GM23248 (cell line): ENCODE data around the gene RAB3IP. TPM values are rescaled to one million over a fixed set of nuclear protein-coding genes. Genes with fewer than 3 reads are reported as not detected.
A peak's percentile ranks its signal among the peaks of the same experiment; 100 is the strongest.

Experiments
- DNase-seq: peaks from one replicate; pipeline ENCODE4 v3.0.0-alpha.2; 2015
- H2AFZ ChIP-seq: fragments of 200-600 bp; sonication (generic); 2 replicates; pipeline ENCODE4 v1.6.1; 2016; ENCODE audit warnings: antibody characterized with exemption
- H3F3A ChIP-seq: fragments of 200-600 bp; sonication (generic); 2 replicates; pipeline ENCODE4 v1.6.1; 2016; ENCODE audit warnings: mild to moderate bottlenecking, antibody characterized with exemption, mixed run types; ENCODE audit not compliant: insufficient read depth
- H3K27ac ChIP-seq: fragments of 200-600 bp; sonication (generic); 2 replicates; pipeline ENCODE4 v1.5.1; 2016; ENCODE audit warnings: mild to moderate bottlenecking
- H3K27me3 ChIP-seq: fragments of 200-600 bp; sonication (generic); replicated peaks from 2 replicates; pipeline ENCODE4 v1.6.1; 2016; ENCODE audit warnings: mild to moderate bottlenecking; ENCODE audit not compliant: insufficient read depth
- H3K36me3 ChIP-seq: fragments of 200-600 bp; sonication (generic); 2 replicates; pipeline ENCODE4 v1.6.1; 2016; ENCODE audit warnings: low read depth, mild to moderate bottlenecking
- H3K4me1 ChIP-seq: fragments of 200-600 bp; sonication (generic); 2 replicates; pipeline ENCODE4 v1.6.1; 2016; ENCODE audit warnings: mild to moderate bottlenecking; ENCODE audit not compliant: insufficient read depth
- H3K4me2 ChIP-seq: fragments of 200-600 bp; sonication (generic); one replicate; pipeline ENCODE4 v1.6.1; 2016; ENCODE audit warnings: mild to moderate bottlenecking; ENCODE audit not compliant: unreplicated experiment
- H3K4me3 ChIP-seq: fragments of 200-600 bp; sonication (generic); 2 replicates; pipeline ENCODE4 v1.5.1; 2016; ENCODE audit warnings: mild to moderate bottlenecking
- H3K79me2 ChIP-seq: fragments of 200-600 bp; sonication (generic); 2 replicates; pipeline ENCODE4 v1.6.1; 2016; ENCODE audit warnings: mild to moderate bottlenecking; ENCODE audit not compliant: insufficient read depth
- H3K9ac ChIP-seq: fragments of 200-600 bp; sonication (generic); 2 replicates; pipeline ENCODE4 v1.6.1; 2016; ENCODE audit warnings: mild to moderate bottlenecking
- H3K9me2 ChIP-seq: fragments of 200-600 bp; sonication (generic); 2 replicates; pipeline ENCODE4 v1.6.1; 2016; ENCODE audit warnings: mixed run types, mild to moderate bottlenecking, moderate library complexity; ENCODE audit not compliant: insufficient read depth
- H3K9me3 ChIP-seq: fragments of 200-600 bp; sonication (generic); one replicate; pipeline ENCODE4 v1.6.1; 2017; ENCODE audit warnings: low read depth
- H4K20me1 ChIP-seq: fragments of 200-600 bp; sonication (generic); 2 replicates; pipeline ENCODE4 v1.6.0; 2016; ENCODE audit not compliant: insufficient read depth
- EZH2 ChIP-seq: fragments of 200-600 bp; sonication (generic); IDR thresholded peaks from 2 replicates; pipeline ENCODE4 v1.6.1; 2018; ENCODE audit warnings: antibody characterized with exemption, mild to moderate bottlenecking; ENCODE audit not compliant: insufficient read depth, poor library complexity, severe bottlenecking
- EZH2phosphoT487 ChIP-seq: fragments of 200-600 bp; sonication (generic); IDR thresholded peaks from 2 replicates; pipeline ENCODE4 v1.6.1; 2018; ENCODE audit warnings: antibody characterized with exemption, moderate library complexity, mild to moderate bottlenecking, low read depth; ENCODE audit not compliant: insufficient read depth
- WGBS, 2 experiments: methylation state at CpG; one replicate each; pipeline ENCODE4 v1.1.6; 2015 to 2017; ENCODE audit warnings: low lambda C conversion rate in 2 of 2, low coverage in 1 of 2; ENCODE audit errors: missing lambda C conversion rate in 2 of 2; 5-methylcytosine and 5-hydroxymethylcytosine counted together
- in situ Hi-C: fragments of 300-500 bp; cut with MboI; formaldehyde crosslinking; loops from 2 replicates; pipeline ENCODE4 v1.15.0; 2020
- polyA plus RNA-seq: library from polyadenylated mRNA; unstranded; fragments of >200 nt; fragmentation: Nextera tagmentation; extraction: Ambion mirVana; gene quantifications from 2 replicates; pipeline ENCODE4 v1.2.1, GENCODE V29; 2016
- total RNA-seq: library from RNA; depleted of rRNA; stranded (reverse); fragments of >200 nt; shearing (Covaris generic); gene quantifications from 2 replicates; pipeline ENCODE4 v1.2.3, GENCODE V29; 2014

RAB3IP gene
- total and polyA plus RNA-seq, 2 experiments from 2014 or later: 2.5 to 3.6 TPM

GRCh38 chr12:69821032-69821455 lies 82.4 kb downstream of the RAB3IP start:
- Histone ChIP-seq H3F3A (no peaks in the 10 kb centered on the region), H3K79me2 (no peaks in the 10 kb centered on the region), H2AFZ (no peak overlapping the region), H3K4me2 (no peak overlapping the region), H3K36me3 (no peaks in the 10 kb centered on the region), H3K27ac (no peak overlapping the region), H3K4me3 (no peak overlapping the region), H3K9ac (no peak overlapping the region), H4K20me1 (no peaks in the 10 kb centered on the region), H3K27me3 (no peaks in the 10 kb centered on the region), H3K9me2 (no peaks in the 10 kb centered on the region), H3K4me1 (no peaks in the 10 kb centered on the region; the same call in 1 of the 2 replicates), H3K9me3 (no peaks in the 10 kb centered on the region)
- 80 to 81% methylated on average over 6 of the region's 6 CpGs for WGBS, 2 experiments
- TF ChIP-seq EZH2phosphoT487 (no peak), EZH2 (no peak)
- DNase-seq: no peak
- in situ Hi-C loops: no loop called here

- Histone ChIP-seq H3K27ac (no peak overlapping the region), H3K79me2 (no peaks in the 10 kb centered on the region), H3K27me3 (no peaks in the 10 kb centered on the region), H3K4me3 (no peak overlapping the region), H3K9me2 (no peaks in the 10 kb centered on the region), H3K36me3 (no peaks in the 10 kb centered on the region), H3K9ac (no peak overlapping the region), H3K9me3 (no peaks in the 10 kb centered on the region), H2AFZ (no peak overlapping the region), H3K4me1 (no peaks in the 10 kb centered on the region; the same call in 1 of the 2 replicates), H3F3A (no peaks in the 10 kb centered on the region), H4K20me1 (no peaks in the 10 kb centered on the region), H3K4me2 (no peak overlapping the region)
- in situ Hi-C loops: no loop called here
- TF ChIP-seq EZH2phosphoT487 (no peak), EZH2 (no peak)
- 54 to 55% methylated on average over 8 of the region's 8 CpGs for WGBS, 2 experiments
- peak; percentile 9 for DNase-seq
These were observed 82.9 kb downstream of the RAB3IP start for GRCh38 chr12:69821456-69822159.

GRCh38 chr12:69822201-69822860 lies 83.7 kb downstream of the RAB3IP start:
- no peak for TF ChIP-seq EZH2
- no peak for TF ChIP-seq EZH2phosphoT487

GRCh38 chr12:69824028-69824427 lies 85.4 kb downstream of the RAB3IP start:
- no peak overlapping the region for H3K4me3 ChIP-seq
- no peaks in the 10 kb centered on the region for H3K79me2 ChIP-seq
- no peak overlapping the region for H3K9ac ChIP-seq
- TF ChIP-seq EZH2: no peak
- TF ChIP-seq EZH2phosphoT487: no peak
- no peaks in the 10 kb centered on the region for H3K36me3 ChIP-seq
- H4K20me1 ChIP-seq: no peaks in the 10 kb centered on the region
- H3K9me3 ChIP-seq: no peaks in the 10 kb centered on the region
- H3K4me2 ChIP-seq: no peak overlapping the region
- H3F3A ChIP-seq: no peaks in the 10 kb centered on the region
- in situ Hi-C loops: no loop called here
- H3K27me3 ChIP-seq: 0 out of 2 replicates have a peak, but pooled peaks cover 4% of the 10 kb centered on the region
- no peak for DNase-seq
- no peaks in the 10 kb centered on the region for H3K9me2 ChIP-seq
- H3K27ac ChIP-seq: no peak overlapping the region
- no peak overlapping the region for H2AFZ ChIP-seq
- H3K4me1 ChIP-seq: no peaks in the 10 kb centered on the region; the same call in 1 of the 2 replicates

More at GRCh38 chr12:69822201-69822860, 83.7 kb downstream of the RAB3IP start:
- no peaks in the 10 kb centered on the region for H3F3A ChIP-seq
- no peak overlapping the region for H3K4me3 ChIP-seq
- no peak overlapping the region for H3K9ac ChIP-seq
- no peak overlapping the region for H3K27ac ChIP-seq
- H3K79me2 ChIP-seq: no peaks in the 10 kb centered on the region
- no peak for DNase-seq
- no peaks in the 10 kb centered on the region for H3K36me3 ChIP-seq
- no peaks in the 10 kb centered on the region for H4K20me1 ChIP-seq
- H3K9me3 ChIP-seq: no peaks in the 10 kb centered on the region
- no peaks in the 10 kb centered on the region for H3K27me3 ChIP-seq
- in situ Hi-C loops: no loop called here
- no peak overlapping the region for H2AFZ ChIP-seq
- no peaks in the 10 kb centered on the region for H3K9me2 ChIP-seq
- WGBS, 2 experiments: 77 to 84% methylated on average over 3 of the region's 3 CpGs
- no peak overlapping the region for H3K4me2 ChIP-seq
- H3K4me1 ChIP-seq: no peaks in the 10 kb centered on the region; the same call in 1 of the 2 replicates
